ENCODE data around the gene SIPA1L3. TPM values are rescaled to one million over a fixed set of nuclear protein-coding genes. Genes with fewer than 3 reads are reported as not detected.

SIPA1L3 gene
- total and polyA plus RNA-seq, 2 of the 13 experiments (the other 11 are each of a cell fraction or from before 2014, with no cell fraction given), result 5.5 to 7.7 TPM

DNA sequence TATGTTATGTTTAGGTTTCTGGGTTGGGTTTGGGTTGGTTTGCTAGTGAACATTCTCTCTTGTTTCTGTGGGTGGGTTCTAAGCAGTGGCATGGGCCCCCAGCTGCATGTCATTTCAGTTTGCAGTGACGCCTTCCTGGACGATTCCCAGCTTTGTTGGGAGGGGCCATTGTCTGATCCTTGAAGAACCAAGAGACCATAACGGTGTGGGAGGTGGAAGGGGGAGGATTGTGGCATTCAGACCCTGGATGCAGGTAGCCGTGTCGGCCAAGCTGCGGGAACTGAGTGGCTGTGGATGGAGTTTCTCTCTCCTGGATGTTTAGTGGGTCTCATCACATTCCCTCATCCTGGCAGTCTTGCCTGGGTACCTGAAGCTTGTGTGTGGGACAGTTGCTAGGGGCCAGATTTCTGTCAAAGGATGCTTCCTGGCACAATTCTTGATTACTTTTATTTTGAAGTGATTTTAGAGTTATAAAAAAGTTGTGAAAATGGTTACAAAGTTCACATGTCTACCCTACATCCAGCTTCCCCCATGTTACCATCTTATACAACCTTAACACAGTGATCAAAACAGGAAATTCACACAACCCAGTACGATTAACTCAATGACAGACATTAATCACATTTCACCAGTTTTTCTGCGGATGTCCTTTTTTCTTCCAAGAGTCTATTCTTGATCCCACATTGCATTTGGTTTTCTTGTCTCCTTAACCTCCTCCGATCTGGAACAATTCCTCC lies 123.8 kb downstream of the SIPA1L3 start:
- DNase-seq (ENCODE audit: low spot score), result no peak
- in situ Hi-C loops (cut with HindIII; ENCODE audit: extremely low pct_ligation_motif_present, low pct_unique_long_range_greater_than_20kb) (no loop called here), intact Hi-C loops (cut with micrococcal nuclease; ENCODE audit: unreplicated experiment) (no loop called here)
- H3K9me3 ChIP-seq (ENCODE audit: low read length), result no peaks in the 10 kb centered on the region
- FAIRE-seq, result no peak
- TF ChIP-seq, protein P1, sequence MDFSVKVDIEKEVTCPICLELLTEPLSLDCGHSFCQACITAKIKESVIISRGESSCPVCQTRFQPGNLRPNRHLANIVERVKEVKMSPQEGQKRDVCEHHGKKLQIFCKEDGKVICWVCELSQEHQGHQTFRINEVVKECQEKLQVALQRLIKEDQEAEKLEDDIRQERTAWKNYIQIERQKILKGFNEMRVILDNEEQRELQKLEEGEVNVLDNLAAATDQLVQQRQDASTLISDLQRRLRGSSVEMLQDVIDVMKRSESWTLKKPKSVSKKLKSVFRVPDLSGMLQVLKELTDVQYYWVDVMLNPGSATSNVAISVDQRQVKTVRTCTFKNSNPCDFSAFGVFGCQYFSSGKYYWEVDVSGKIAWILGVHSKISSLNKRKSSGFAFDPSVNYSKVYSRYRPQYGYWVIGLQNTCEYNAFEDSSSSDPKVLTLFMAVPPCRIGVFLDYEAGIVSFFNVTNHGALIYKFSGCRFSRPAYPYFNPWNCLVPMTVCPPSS (IDR thresholded peaks at IDR 0.05), result no peak
- TF ChIP-seq ZNF329 (CRISPR knock-in tag; IDR thresholded peaks at IDR 0.05; ENCODE audit: low read depth), result no peak
- TF ChIP-seq ZNF30 (CRISPR knock-in tag; IDR thresholded peaks at IDR 0.05), result no peak
- TF ChIP-seq, protein P2, sequence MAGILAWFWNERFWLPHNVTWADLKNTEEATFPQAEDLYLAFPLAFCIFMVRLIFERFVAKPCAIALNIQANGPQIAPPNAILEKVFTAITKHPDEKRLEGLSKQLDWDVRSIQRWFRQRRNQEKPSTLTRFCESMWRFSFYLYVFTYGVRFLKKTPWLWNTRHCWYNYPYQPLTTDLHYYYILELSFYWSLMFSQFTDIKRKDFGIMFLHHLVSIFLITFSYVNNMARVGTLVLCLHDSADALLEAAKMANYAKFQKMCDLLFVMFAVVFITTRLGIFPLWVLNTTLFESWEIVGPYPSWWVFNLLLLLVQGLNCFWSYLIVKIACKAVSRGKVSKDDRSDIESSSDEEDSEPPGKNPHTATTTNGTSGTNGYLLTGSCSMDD (CRISPR knock-in tag; IDR thresholded peaks at IDR 0.05), result no peak
- no peak for TF ChIP-seq RFXANK (CRISPR knock-in tag; IDR thresholded peaks at IDR 0.05)
- no peak for TF ChIP-seq ZNF564 (CRISPR knock-in tag; IDR thresholded peaks at IDR 0.05)
- no peak for TF ChIP-seq FOXA1 (IDR thresholded peaks at IDR 0.05)
- no peak for TF ChIP-seq FOXA1 (CRISPR knock-in tag; IDR thresholded peaks at IDR 0.05)
- TF ChIP-seq, protein P3, sequence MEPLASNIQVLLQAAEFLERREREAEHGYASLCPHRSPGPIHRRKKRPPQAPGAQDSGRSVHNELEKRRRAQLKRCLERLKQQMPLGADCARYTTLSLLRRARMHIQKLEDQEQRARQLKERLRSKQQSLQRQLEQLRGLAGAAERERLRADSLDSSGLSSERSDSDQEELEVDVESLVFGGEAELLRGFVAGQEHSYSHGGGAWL (CRISPR knock-in tag; IDR thresholded peaks at IDR 0.05), result no peak
- TF ChIP-seq SETDB1 (CRISPR knock-in tag; IDR thresholded peaks at IDR 0.05; ENCODE audit: borderline replicate concordance), result no peak
- TF ChIP-seq, protein P4, sequence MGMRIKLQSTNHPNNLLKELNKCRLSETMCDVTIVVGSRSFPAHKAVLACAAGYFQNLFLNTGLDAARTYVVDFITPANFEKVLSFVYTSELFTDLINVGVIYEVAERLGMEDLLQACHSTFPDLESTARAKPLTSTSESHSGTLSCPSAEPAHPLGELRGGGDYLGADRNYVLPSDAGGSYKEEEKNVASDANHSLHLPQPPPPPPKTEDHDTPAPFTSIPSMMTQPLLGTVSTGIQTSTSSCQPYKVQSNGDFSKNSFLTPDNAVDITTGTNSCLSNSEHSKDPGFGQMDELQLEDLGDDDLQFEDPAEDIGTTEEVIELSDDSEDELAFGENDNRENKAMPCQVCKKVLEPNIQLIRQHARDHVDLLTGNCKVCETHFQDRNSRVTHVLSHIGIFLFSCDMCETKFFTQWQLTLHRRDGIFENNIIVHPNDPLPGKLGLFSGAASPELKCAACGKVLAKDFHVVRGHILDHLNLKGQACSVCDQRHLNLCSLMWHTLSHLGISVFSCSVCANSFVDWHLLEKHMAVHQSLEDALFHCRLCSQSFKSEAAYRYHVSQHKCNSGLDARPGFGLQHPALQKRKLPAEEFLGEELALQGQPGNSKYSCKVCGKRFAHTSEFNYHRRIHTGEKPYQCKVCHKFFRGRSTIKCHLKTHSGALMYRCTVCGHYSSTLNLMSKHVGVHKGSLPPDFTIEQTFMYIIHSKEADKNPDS (CRISPR knock-in tag; IDR thresholded peaks at IDR 0.05), result no peak
- no peak for TF ChIP-seq GTF3A (CRISPR knock-in tag; conservative IDR thresholded peaks at IDR 0.05)
- H3K79me2 ChIP-seq (ENCODE audit: insufficient read depth, low read length), result no peaks in the 10 kb centered on the region
- H3K36me3 ChIP-seq (replicated peaks in 1 of 2; ENCODE audit: control insufficient read depth in 1 of 2, insufficient read depth in 2 of 2, low read length in 2 of 2), result peaks cover 1 to 3% of the 10 kb centered on the region in 2 experiments; a peak in 1 of 5 replicates
- no peak overlapping the region for H3K9ac ChIP-seq (ENCODE audit: insufficient read depth, low read depth, low read length)
- H3K4me2 ChIP-seq (ENCODE audit: low read depth, low read length), result no peak overlapping the region
- BruUV-seq (replicated peaks), result no TSS peak
- CTCF ChIA-PET (ENCODE audit: low intra/inter-chr PET ratio, low total read pairs), result no interaction called here
- H2AFZ ChIP-seq (ENCODE audit: low read length), result no peak overlapping the region
- 86% methylated on average over 9 of the region's 9 CpGs for WGBS (ENCODE audit: low lambda C conversion rate)
- POLR2A ChIA-PET, result no interaction called here
- no peak overlapping the region for H3K27ac ChIP-seq (ENCODE audit: extremely low read length, insufficient read depth, low read length)
- no peak for ATAC-seq
- no peaks in the 10 kb centered on the region for H3K27me3 ChIP-seq (ENCODE audit: control insufficient read depth in 1 of 2, insufficient read depth in 2 of 2, low read length in 2 of 2)
- no peaks in the 10 kb centered on the region for H4K20me1 ChIP-seq (ENCODE audit: insufficient read depth, low read length)
- no peak overlapping the region for H3K4me3 ChIP-seq (replicated peaks in 1 of 3; ENCODE audit: insufficient read depth in 1 of 3, low read depth in 2 of 3, low read length in 3 of 3)
- peaks cover 8% of the 10 kb centered on the region for H3K4me1 ChIP-seq (ENCODE audit: insufficient read depth, low read length)
